HepG2 (cell line): ENCODE measurements around the gene CARD16. TPM values are rescaled to one million over a fixed set of nuclear protein-coding genes. Genes with fewer than 3 reads are reported as not detected.

ENCODE experiments used
- CHD2 ChIP-seq: IDR thresholded peaks from 2 replicates; pipeline ENCODE4 v1.6.1; 2011; ENCODE audit warnings: low read depth, low read length, improper control_type of control experiment
- FOXP1 ChIP-seq, 2 experiments: fragments of 450-650 bp in 1 of 2; IDR thresholded peaks; 2 replicates each; pipeline ENCODE4 v1.6.1; 2017 to 2018; ENCODE audit warnings: antibody characterized with exemption in 1 of 2
- GABPA ChIP-seq, 2 experiments: IDR thresholded peaks; 2 replicates each; pipeline ENCODE4 v1.6.1; 2011 to 2016; ENCODE audit warnings: low read depth in 2 of 2, low read length in 1 of 2, missing biosample characterization in 1 of 2, missing genetic modification characterization in 1 of 2
- HDAC2 ChIP-seq: sonication (generic); formaldehyde crosslinking; IDR thresholded peaks from 2 replicates; pipeline ENCODE4 v1.4.0; 2020; ENCODE audit warnings: missing genetic modification reagents
- MYC ChIP-seq: sonication (generic); formaldehyde crosslinking; IDR thresholded peaks from 2 replicates; pipeline ENCODE4 v1.9.0; 2021; ENCODE audit warnings: missing genetic modification reagents, borderline replicate concordance
- TEAD2 ChIP-seq: sonication (generic); formaldehyde crosslinking; IDR thresholded peaks from 2 replicates; pipeline ENCODE4 v1.9.0; 2021; ENCODE audit warnings: missing genetic modification reagents
- YEATS4 ChIP-seq: sonication (generic); formaldehyde crosslinking; IDR thresholded peaks from 2 replicates; pipeline ENCODE4 v1.4.0; 2020; ENCODE audit warnings: missing genetic modification reagents, borderline replicate concordance
- ZBTB2 ChIP-seq: sonication (generic); formaldehyde crosslinking; IDR thresholded peaks from 2 replicates; pipeline ENCODE4 v1.8.0; 2022; ENCODE audit warnings: low read depth, missing genetic modification reagents
- ZNF142 ChIP-seq: sonication (generic); formaldehyde crosslinking; IDR thresholded peaks from 2 replicates; pipeline ENCODE4 v1.4.0; 2020; ENCODE audit warnings: missing genetic modification reagents
- ZNF205 ChIP-seq: IDR thresholded peaks from 2 replicates; pipeline ENCODE4 v1.6.1; 2018; ENCODE audit warnings: missing biosample characterization, missing genetic modification reagents
- ZNF264 ChIP-seq: sonication (generic); formaldehyde crosslinking; IDR thresholded peaks from 2 replicates; pipeline ENCODE4 v1.4.0; 2020; ENCODE audit warnings: missing genetic modification reagents
- ZNF281 ChIP-seq: sonication (generic); formaldehyde crosslinking; IDR thresholded peaks from 2 replicates; pipeline ENCODE4 v1.4.0; 2020; ENCODE audit warnings: missing genetic modification reagents, borderline replicate concordance
- polyA plus RNA-seq, 8 experiments: library from polyadenylated mRNA; depleted of rRNA in 3 of 8; stranded (reverse) in 7 of 8; unstranded in 1 of 8; fragments of >200 nt; fragmentation: Illumina TruSeq in 4 of 8; extraction: Trizol in 4 of 8; gene quantifications; 2 replicates each; pipeline versions ENCODE4 v1.2.1 to v1.2.3, GENCODE V29; 2011 to 2016; ENCODE audit warnings: low read depth in 4 of 8, missing spikeins in 1 of 8, mixed read lengths in 1 of 8; ENCODE audit not compliant: insufficient read depth in 1 of 8
- total RNA-seq, 5 experiments: library from RNA; depleted of rRNA; stranded (reverse); fragments of >200 nt; fragmentation: Illumina TruSeq; extraction: Trizol; gene quantifications; 2 replicates each; pipeline ENCODE4 v1.2.3, GENCODE V29; 2016; ENCODE audit warnings: low read depth in 1 of 5
- TF ChIP-seq, protein P1 (sequence below): sonication (generic); formaldehyde crosslinking; IDR thresholded peaks from 2 replicates; pipeline ENCODE4 v1.4.0; 2020; ENCODE audit warnings: missing genetic modification reagents
- TF ChIP-seq, protein P2 (sequence below): sonication (generic); formaldehyde crosslinking; IDR thresholded peaks from 2 replicates; pipeline ENCODE4 v1.5.1; 2020; ENCODE audit warnings: missing genetic modification reagents, mild to moderate bottlenecking, borderline replicate concordance

CARD16 gene
- total and polyA plus RNA-seq, 2 of the 13 experiments (the other 11 are each of a cell fraction or from before 2014, with no cell fraction given) = 0.34 TPM; not detected in 1

GRCh38 chr11:105046898-105047579 lies 1.9 kb upstream of the CARD16 start (continued):
- peak; percentile 47; the same call in 1 of the 2 replicates for TF ChIP-seq ZNF281 (CRISPR knock-in tag)
- no peak for TF ChIP-seq ZBTB2 (CRISPR knock-in tag)
- no peak for TF ChIP-seq GABPA (IDR thresholded peaks at IDR 0.05; ENCODE audit: low read depth, low read length)
- peak; percentile 52; the same call in 1 of the 2 replicates for TF ChIP-seq GABPA (CRISPR knock-in tag; IDR thresholded peaks at IDR 0.05; ENCODE audit: low read depth)
- peak; percentile 88; the same call in 1 of the 2 replicates for TF ChIP-seq ZNF205 (CRISPR knock-in tag)
- TF ChIP-seq MYC (CRISPR knock-in tag) = peak; percentile 54
- TF ChIP-seq ZNF142 = peak; percentile 56; the same call in 1 of the 2 replicates
- peak; percentile 91 for TF ChIP-seq ZNF264 (CRISPR knock-in tag)
- TF ChIP-seq HDAC2 (CRISPR knock-in tag) = peak; percentile 96
- TF ChIP-seq, protein P1, sequence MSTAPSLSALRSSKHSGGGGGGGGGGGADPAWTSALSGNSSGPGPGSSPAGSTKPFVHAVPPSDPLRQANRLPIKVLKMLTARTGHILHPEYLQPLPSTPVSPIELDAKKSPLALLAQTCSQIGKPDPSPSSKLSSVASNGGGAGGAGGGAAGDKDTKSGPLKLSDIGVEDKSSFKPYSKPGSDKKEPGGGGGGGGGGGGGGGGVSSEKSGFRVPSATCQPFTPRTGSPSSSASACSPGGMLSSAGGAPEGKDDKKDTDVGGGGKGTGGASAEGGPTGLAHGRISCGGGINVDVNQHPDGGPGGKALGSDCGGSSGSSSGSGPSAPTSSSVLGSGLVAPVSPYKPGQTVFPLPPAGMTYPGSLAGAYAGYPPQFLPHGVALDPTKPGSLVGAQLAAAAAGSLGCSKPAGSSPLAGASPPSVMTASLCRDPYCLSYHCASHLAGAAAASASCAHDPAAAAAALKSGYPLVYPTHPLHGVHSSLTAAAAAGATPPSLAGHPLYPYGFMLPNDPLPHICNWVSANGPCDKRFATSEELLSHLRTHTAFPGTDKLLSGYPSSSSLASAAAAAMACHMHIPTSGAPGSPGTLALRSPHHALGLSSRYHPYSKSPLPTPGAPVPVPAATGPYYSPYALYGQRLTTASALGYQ (CRISPR knock-in tag) = peak; percentile 91
- TF ChIP-seq, protein P2, sequence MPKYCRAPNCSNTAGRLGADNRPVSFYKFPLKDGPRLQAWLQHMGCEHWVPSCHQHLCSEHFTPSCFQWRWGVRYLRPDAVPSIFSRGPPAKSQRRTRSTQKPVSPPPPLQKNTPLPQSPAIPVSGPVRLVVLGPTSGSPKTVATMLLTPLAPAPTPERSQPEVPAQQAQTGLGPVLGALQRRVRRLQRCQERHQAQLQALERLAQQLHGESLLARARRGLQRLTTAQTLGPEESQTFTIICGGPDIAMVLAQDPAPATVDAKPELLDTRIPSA = 0 out of 2 replicates have a peak, but pooled peaks have one; percentile 36
- no peak for TF ChIP-seq TEAD2 (CRISPR knock-in tag)
- peak; percentile 63; the same call in 1 of the 2 replicates for TF ChIP-seq YEATS4 (CRISPR knock-in tag)
- TF ChIP-seq CHD2 = no peak
- TF ChIP-seq FOXP1 (IDR thresholded peaks at IDR 0.05) = 0 out of 2 replicates have a peak, but pooled peaks have one; percentile 31
- peak; percentile 93 for TF ChIP-seq FOXP1 (CRISPR knock-in tag; IDR thresholded peaks at IDR 0.05)
